Osteoblast (primary cell): ENCODE data around the gene PTPRN2. TPM values are rescaled to one million over a fixed set of nuclear protein-coding genes. Genes with fewer than 3 reads are reported as not detected.

Experiments used
- DNase-seq: peaks from one replicate; pipeline ENCODE4 v3.0.0; 2011; ENCODE audit warnings: low spot score, mixed read lengths; ENCODE audit not compliant: insufficient read length; ENCODE audit errors: missing footprints
- H2AFZ ChIP-seq: 2 replicates; pipeline ENCODE4 v1.6.0; 2011; ENCODE audit warnings: mild to moderate bottlenecking, low read length
- H3K27ac ChIP-seq: 2 replicates; pipeline ENCODE4 v1.5.1; 2011; ENCODE audit warnings: mild to moderate bottlenecking, low read depth, low read length, moderate library complexity
- H3K27me3 ChIP-seq: 2 replicates; pipeline ENCODE4 v1.6.0; 2012; ENCODE audit warnings: mild to moderate bottlenecking, control low read depth, inconsistent platforms, low read length, moderate library complexity; ENCODE audit not compliant: insufficient read depth
- H3K36me3 ChIP-seq: 2 replicates; pipeline ENCODE4 v1.5.1; 2011; ENCODE audit warnings: mild to moderate bottlenecking, low read length, control low read depth, moderate library complexity; ENCODE audit not compliant: insufficient read depth
- H3K4me1 ChIP-seq: 2 replicates; pipeline ENCODE4 v1.5.1; 2011; ENCODE audit warnings: mild to moderate bottlenecking, low read length, control low read depth, moderate library complexity; ENCODE audit not compliant: insufficient read depth
- H3K4me2 ChIP-seq: 2 replicates; pipeline ENCODE4 v1.6.0; 2011; ENCODE audit warnings: mild to moderate bottlenecking, low read length; ENCODE audit not compliant: insufficient read depth
- H3K4me3 ChIP-seq: fragments of 200-600 bp; sonication (generic); 3 replicates; pipeline ENCODE4 v1.5.1; 2012; ENCODE audit warnings: mild to moderate bottlenecking, low read length, inconsistent platforms; ENCODE audit not compliant: insufficient read depth
- H3K79me2 ChIP-seq: 2 replicates; pipeline ENCODE4 v1.6.0; 2012; ENCODE audit warnings: mild to moderate bottlenecking, low read length, control low read depth, inconsistent platforms; ENCODE audit not compliant: insufficient read depth
- H3K9me3 ChIP-seq: 2 replicates; pipeline ENCODE4 v1.5.1; 2011; ENCODE audit warnings: low read depth, low read length, control low read depth
- H4K20me1 ChIP-seq: 2 replicates; pipeline ENCODE4 v1.6.0; 2012; ENCODE audit warnings: mild to moderate bottlenecking, low read length, control low read depth; ENCODE audit not compliant: insufficient read depth
- CTCF ChIP-seq: IDR thresholded peaks from 2 replicates; pipeline ENCODE4 v1.5.1; 2011; ENCODE audit warnings: mild to moderate bottlenecking, low read depth, low read length, moderate library complexity; ENCODE audit errors: extremely low read depth
- total RNA-seq: library from RNA; depleted of rRNA; stranded (reverse); fragments of >200 nt; gene quantifications from 2 replicates; pipeline ENCODE4 v1.2.3, GENCODE V29; 2012

The PTPRN2 gene
- total RNA-seq, 1 donor: 0.36 TPM

- H3K4me2 ChIP-seq: no peak overlapping the region
- no peak overlapping the region for H3K4me3 ChIP-seq
- TF ChIP-seq CTCF: no peak
- H3K36me3 ChIP-seq: no peaks in the 10 kb centered on the region
- no peaks in the 10 kb centered on the region for H3K27me3 ChIP-seq
- DNase-seq: no peak
- no peak overlapping the region for H3K27ac ChIP-seq
- H2AFZ ChIP-seq: no peak overlapping the region
- H3K4me1 ChIP-seq: no peaks in the 10 kb centered on the region
- H3K79me2 ChIP-seq: no peaks in the 10 kb centered on the region
- H3K9me3 ChIP-seq: no peaks in the 10 kb centered on the region
- no peaks in the 10 kb centered on the region for H4K20me1 ChIP-seq
These were observed 213.5 kb downstream of the PTPRN2 start for GRCh38 chr7:158374146-158374545.

GRCh38 chr7:158373476-158374133 lies 214.0 kb downstream of the PTPRN2 start:
- Histone ChIP-seq H3K4me3 (no peak overlapping the region), H2AFZ (no peak overlapping the region), H3K79me2 (no peaks in the 10 kb centered on the region), H3K4me1 (no peaks in the 10 kb centered on the region), H3K27me3 (no peaks in the 10 kb centered on the region), H4K20me1 (no peaks in the 10 kb centered on the region), H3K9me3 (no peaks in the 10 kb centered on the region), H3K36me3 (no peaks in the 10 kb centered on the region), H3K4me2 (no peak overlapping the region), H3K27ac (no peak overlapping the region)
- DNase-seq: peak; percentile 1
- no peak for TF ChIP-seq CTCF

- no peaks in the 10 kb centered on the region for H3K4me1 ChIP-seq
- H3K27ac ChIP-seq: no peak overlapping the region
- no peaks in the 10 kb centered on the region for H4K20me1 ChIP-seq
- no peak overlapping the region for H3K4me2 ChIP-seq
- H3K79me2 ChIP-seq: no peaks in the 10 kb centered on the region
- no peaks in the 10 kb centered on the region for H3K36me3 ChIP-seq
- peak; percentile 48 for DNase-seq
- no peak for TF ChIP-seq CTCF
- H2AFZ ChIP-seq: no peak overlapping the region
- H3K27me3 ChIP-seq: no peaks in the 10 kb centered on the region
- no peaks in the 10 kb centered on the region for H3K9me3 ChIP-seq
- no peak overlapping the region for H3K4me3 ChIP-seq
These were observed 215.0 kb downstream of the PTPRN2 start for GRCh38 chr7:158372400-158373342.

- Histone ChIP-seq H3K9me3 (no peaks in the 10 kb centered on the region), H3K79me2 (no peaks in the 10 kb centered on the region), H4K20me1 (no peaks in the 10 kb centered on the region), H2AFZ (no peak overlapping the region), H3K4me3 (no peak overlapping the region), H3K36me3 (no peaks in the 10 kb centered on the region), H3K27me3 (no peaks in the 10 kb centered on the region), H3K4me1 (no peaks in the 10 kb centered on the region), H3K27ac (no peak overlapping the region), H3K4me2 (no peak overlapping the region)
- DNase-seq: peak; percentile 35
- no peak for TF ChIP-seq CTCF
These were observed 215.8 kb downstream of the PTPRN2 start for GRCh38 chr7:158371856-158372255.
